Eye (tissue), 1 donor: ENCODE results near the gene TNIK.
A peak's percentile ranks its signal among the peaks of the same experiment; 100 is the strongest.

Experiments used
- DNase-seq: peaks from one replicate; pipeline ENCODE4 v3.0.0-alpha.2; 2015

The TNIK gene

GRCh38 chr3:171459942-171460724, at the start of gene TNIK:
Gene TNIK, minus strand, starts transcription at chr3:171460405. Its CDS starts 342 bp downstream, at chr3:171460063.
- peak; percentile 95 for DNase-seq

- no peak for DNase-seq
Measured at GRCh38 chr3:171508676-171509075, 48.5 kb upstream of the TNIK start.

- DNase-seq: no peak
Measured at GRCh38 chr3:171508206-171508605, 48.0 kb upstream of the TNIK start.

GRCh38 chr3:171506743-171507319, 46.6 kb upstream of the TNIK start:
- DNase-seq: no peak

- DNase-seq: no peak
Measured at GRCh38 chr3:171505822-171506333, 45.7 kb upstream of the TNIK start.

GRCh38 chr3:171504376-171504775, 44.2 kb upstream of the TNIK start:
- no peak for DNase-seq

- no peak for DNase-seq
Measured at GRCh38 chr3:171503817-171504216, 43.6 kb upstream of the TNIK start.

- no peak for DNase-seq
Measured at GRCh38 chr3:171498921-171499320, 38.7 kb upstream of the TNIK start.

- DNase-seq: peak; percentile 30
Measured at GRCh38 chr3:171497468-171497867, 37.3 kb upstream of the TNIK start.

GRCh38 chr3:171495413-171495812, 35.2 kb upstream of the TNIK start:
- no peak for DNase-seq

GRCh38 chr3:171494457-171495109, 34.4 kb upstream of the TNIK start:
- DNase-seq: no peak

GRCh38 chr3:171491361-171491760, 31.2 kb upstream of the TNIK start:
- DNase-seq: no peak

- DNase-seq: no peak
Measured at GRCh38 chr3:171490901-171491300, 30.7 kb upstream of the TNIK start.

- no peak for DNase-seq
Measured at GRCh38 chr3:171489348-171489747, 29.1 kb upstream of the TNIK start.

- no peak for DNase-seq
Measured at GRCh38 chr3:171488479-171488878, 28.3 kb upstream of the TNIK start.

- DNase-seq: no peak
Measured at GRCh38 chr3:171487382-171487781, 27.2 kb upstream of the TNIK start.

GRCh38 chr3:171485338-171485737, 25.1 kb upstream of the TNIK start:
- DNase-seq: no peak

GRCh38 chr3:171481011-171481410, 20.8 kb upstream of the TNIK start:
- no peak for DNase-seq

- DNase-seq: no peak
Measured at GRCh38 chr3:171480526-171480925, 20.3 kb upstream of the TNIK start.

- DNase-seq: peak; percentile 29
Measured at GRCh38 chr3:171476532-171477102, 16.4 kb upstream of the TNIK start.

- DNase-seq: no peak
Measured at GRCh38 chr3:171472552-171472951, 12.3 kb upstream of the TNIK start.

- DNase-seq: no peak
Measured at GRCh38 chr3:171470714-171471227, 10.6 kb upstream of the TNIK start.

- no peak for DNase-seq
Measured at GRCh38 chr3:171469376-171469775, 9.2 kb upstream of the TNIK start.
